ENCODE measurements around the gene ATP6V0B. TPM values are rescaled to one million over a fixed set of nuclear protein-coding genes. Genes with fewer than 3 reads are reported as not detected.

Gene ATP6V0B
- total and polyA plus RNA-seq, 10 of the 15 experiments (the other 5 are each of a cell fraction or from before 2014, with no cell fraction given): 65.3 to 250 (median 144) TPM

DNA sequence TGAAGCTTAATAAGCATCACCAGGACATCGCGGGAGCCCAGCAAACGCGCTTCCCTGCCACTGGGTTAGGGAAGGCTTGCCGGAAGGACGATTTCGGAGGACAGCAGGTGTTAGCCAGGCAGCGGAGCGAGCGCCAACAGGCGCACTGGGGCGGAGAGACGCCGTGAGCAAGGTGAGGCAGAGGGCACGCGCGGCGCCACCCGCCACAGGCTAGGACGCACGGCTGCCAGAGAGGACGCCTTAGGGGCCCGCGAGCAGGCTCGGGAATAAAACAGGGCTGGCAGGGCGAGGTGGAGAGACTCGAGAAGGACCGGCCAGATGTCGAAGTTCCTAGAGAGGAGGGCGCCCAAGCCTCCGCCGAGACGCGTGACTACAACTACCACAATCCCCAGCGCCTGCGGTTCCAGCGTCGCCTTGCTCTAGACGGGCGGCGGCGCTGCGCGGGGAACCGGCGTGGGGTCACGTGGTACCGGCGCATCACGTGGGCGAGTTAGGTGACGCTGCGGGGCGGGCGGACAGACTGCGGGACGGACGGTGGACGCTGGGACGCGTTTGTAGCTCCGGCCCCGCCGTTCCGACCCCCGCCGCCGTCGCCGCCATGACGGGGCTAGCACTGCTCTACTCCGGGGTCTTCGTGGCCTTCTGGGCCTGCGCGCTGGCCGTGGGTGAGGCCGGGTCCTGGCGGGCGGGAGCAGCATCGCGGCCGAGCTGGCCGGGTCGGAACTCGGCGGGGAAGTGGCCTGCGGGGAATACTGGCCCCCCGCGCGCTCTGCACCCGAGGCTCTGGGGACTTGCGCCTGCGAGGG, at the start of gene ATP6V0B (continued):
- TF ChIP-seq, protein P1, sequence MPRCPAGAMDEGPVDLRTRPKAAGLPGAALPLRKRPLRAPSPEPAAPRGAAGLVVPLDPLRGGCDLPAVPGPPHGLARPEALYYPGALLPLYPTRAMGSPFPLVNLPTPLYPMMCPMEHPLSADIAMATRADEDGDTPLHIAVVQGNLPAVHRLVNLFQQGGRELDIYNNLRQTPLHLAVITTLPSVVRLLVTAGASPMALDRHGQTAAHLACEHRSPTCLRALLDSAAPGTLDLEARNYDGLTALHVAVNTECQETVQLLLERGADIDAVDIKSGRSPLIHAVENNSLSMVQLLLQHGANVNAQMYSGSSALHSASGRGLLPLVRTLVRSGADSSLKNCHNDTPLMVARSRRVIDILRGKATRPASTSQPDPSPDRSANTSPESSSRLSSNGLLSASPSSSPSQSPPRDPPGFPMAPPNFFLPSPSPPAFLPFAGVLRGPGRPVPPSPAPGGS (IDR thresholded peaks at IDR 0.05; ENCODE audit: borderline replicate concordance, insufficient read depth, low read depth, low read length, poor library complexity, severe bottlenecking): peak; percentile 34
- TF ChIP-seq PAX5 (IDR thresholded peaks at IDR 0.05; ENCODE audit: borderline replicate concordance, low read depth, low read length): 0 out of 2 replicates have a peak, but pooled peaks have one; percentile 71
- TF ChIP-seq GABPA (IDR thresholded peaks at IDR 0.05; ENCODE audit: low read depth): no peak
- TF ChIP-seq RB1 (IDR thresholded peaks at IDR 0.05; ENCODE audit: borderline replicate concordance): peak; percentile 73
- no peak for TF ChIP-seq KDM1A (IDR thresholded peaks at IDR 0.05; ENCODE audit: borderline replicate concordance)
- peak; percentile 68; the same call in 1 of the 2 replicates for TF ChIP-seq DPF2 (IDR thresholded peaks at IDR 0.05)
- TF ChIP-seq ZNF274 (IDR thresholded peaks at IDR 0.05; ENCODE audit: insufficient read depth, insufficient read length): no peak
- TF ChIP-seq TCF3 (IDR thresholded peaks at IDR 0.05; ENCODE audit: borderline replicate concordance, insufficient read depth, low read depth, low read length): peak; percentile 11; the same call in 1 of the 2 replicates
- TF ChIP-seq RUNX3 (IDR thresholded peaks at IDR 0.05; ENCODE audit: low read length): peak; percentile 94
- TF ChIP-seq KLF5 (IDR thresholded peaks at IDR 0.05; ENCODE audit: partially characterized antibody): peak; percentile 61
- 0 out of 3 replicates have a peak, but pooled peaks have one; percentile 46 for TF ChIP-seq POU2F2 (IDR thresholded peaks at IDR 0.05; ENCODE audit: borderline replicate concordance, low read depth, low read length)
- TF ChIP-seq FOXM1 (IDR thresholded peaks at IDR 0.05; ENCODE audit: low read depth, low read length): no peak
- no peak for TF ChIP-seq ZZZ3 (IDR thresholded peaks at IDR 0.05; ENCODE audit: control insufficient read depth, insufficient read length, low read depth)
- peak; percentile 71 for TF ChIP-seq MEF2B (IDR thresholded peaks at IDR 0.05; ENCODE audit: partially characterized antibody, poor library complexity, severe bottlenecking)
- peak; percentile 74 for TF ChIP-seq NR2F1 (conservative IDR thresholded peaks at IDR 0.05)
- TF ChIP-seq, protein P2, sequence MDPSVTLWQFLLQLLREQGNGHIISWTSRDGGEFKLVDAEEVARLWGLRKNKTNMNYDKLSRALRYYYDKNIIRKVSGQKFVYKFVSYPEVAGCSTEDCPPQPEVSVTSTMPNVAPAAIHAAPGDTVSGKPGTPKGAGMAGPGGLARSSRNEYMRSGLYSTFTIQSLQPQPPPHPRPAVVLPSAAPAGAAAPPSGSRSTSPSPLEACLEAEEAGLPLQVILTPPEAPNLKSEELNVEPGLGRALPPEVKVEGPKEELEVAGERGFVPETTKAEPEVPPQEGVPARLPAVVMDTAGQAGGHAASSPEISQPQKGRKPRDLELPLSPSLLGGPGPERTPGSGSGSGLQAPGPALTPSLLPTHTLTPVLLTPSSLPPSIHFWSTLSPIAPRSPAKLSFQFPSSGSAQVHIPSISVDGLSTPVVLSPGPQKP (IDR thresholded peaks at IDR 0.05; ENCODE audit: low read depth, low read length): no peak
- peak; percentile 78 for TF ChIP-seq NR2C1 (IDR thresholded peaks at IDR 0.05)
- peak; percentile 83 for TF ChIP-seq GATAD2B (conservative IDR thresholded peaks at IDR 0.05; ENCODE audit: low read depth)
- peak; percentile 47; the same call in 1 of the 2 replicates for TF ChIP-seq SIN3A (IDR thresholded peaks at IDR 0.05; ENCODE audit: low read depth, low read length)
- peak; percentile 47 for TF ChIP-seq SP1 (IDR thresholded peaks at IDR 0.05; ENCODE audit: low read depth, low read length)
- TF ChIP-seq, protein P3, sequence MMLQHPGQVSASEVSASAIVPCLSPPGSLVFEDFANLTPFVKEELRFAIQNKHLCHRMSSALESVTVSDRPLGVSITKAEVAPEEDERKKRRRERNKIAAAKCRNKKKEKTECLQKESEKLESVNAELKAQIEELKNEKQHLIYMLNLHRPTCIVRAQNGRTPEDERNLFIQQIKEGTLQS (IDR thresholded peaks at IDR 0.05; ENCODE audit: borderline replicate concordance, extremely low read depth, low read depth, low read length): peak; percentile 98
- peak; percentile 83 for TF ChIP-seq SREBF1 (IDR thresholded peaks at IDR 0.05; ENCODE audit: low read length)
- peak; percentile 83; the same call in 1 of the 2 replicates for TF ChIP-seq POLR2AphosphoS5 (IDR thresholded peaks at IDR 0.05; ENCODE audit: low read length)
- peak; percentile 44 for TF ChIP-seq NBN (IDR thresholded peaks at IDR 0.05)
- no peak for TF ChIP-seq TCF7 (IDR thresholded peaks at IDR 0.05; ENCODE audit: borderline replicate concordance)
- peak; percentile 87 for TF ChIP-seq CBFB (IDR thresholded peaks at IDR 0.05; ENCODE audit: low read depth)
- peak in 1 of 2 experiments; percentile 30; a peak in 2 of 4 replicates for TF ChIP-seq SRF (IDR thresholded peaks at IDR 0.05; ENCODE audit: low read depth in 2 of 2, low read length in 2 of 2)
- no peak for TF ChIP-seq ZNF24 (IDR thresholded peaks at IDR 0.05)
- TF ChIP-seq IRF4 (IDR thresholded peaks at IDR 0.05; ENCODE audit: low read depth, low read length): no peak
- TF ChIP-seq HDGF (IDR thresholded peaks at IDR 0.05): peak; percentile 86; the same call in 1 of the 2 replicates
- TF ChIP-seq SMAD5 (IDR thresholded peaks at IDR 0.05; ENCODE audit: low read depth): peak; percentile 70; the same call in 1 of the 2 replicates

Measured in GM12878 (cell line).